Peyer's patch (tissue), 4 donors: ENCODE measurements around the gene DOCK10.

Source experiments
- POLR2A ChIP-seq, 2 donors: fragments of 450-650 bp; IDR thresholded peaks; one replicate each; pipeline ENCODE4 v1.5.1; 2017; ENCODE audit warnings: antibody characterized with exemption in 2 of 2, mild to moderate bottlenecking in 2 of 2, moderate library complexity in 2 of 2
- TF ChIP-seq, protein P1 (sequence below), 6 experiments: fragments of 450-650 bp in 4 of 6; fragments of 200-600 bp in 2 of 6; sonication (generic) in 1 of 6; IDR thresholded peaks; one replicate each; pipeline ENCODE4 v1.5.1; 2017 to 2019; ENCODE audit warnings: antibody characterized with exemption in 6 of 6, mild to moderate bottlenecking in 3 of 6, moderate library complexity in 1 of 6

- TF ChIP-seq, protein P1, sequence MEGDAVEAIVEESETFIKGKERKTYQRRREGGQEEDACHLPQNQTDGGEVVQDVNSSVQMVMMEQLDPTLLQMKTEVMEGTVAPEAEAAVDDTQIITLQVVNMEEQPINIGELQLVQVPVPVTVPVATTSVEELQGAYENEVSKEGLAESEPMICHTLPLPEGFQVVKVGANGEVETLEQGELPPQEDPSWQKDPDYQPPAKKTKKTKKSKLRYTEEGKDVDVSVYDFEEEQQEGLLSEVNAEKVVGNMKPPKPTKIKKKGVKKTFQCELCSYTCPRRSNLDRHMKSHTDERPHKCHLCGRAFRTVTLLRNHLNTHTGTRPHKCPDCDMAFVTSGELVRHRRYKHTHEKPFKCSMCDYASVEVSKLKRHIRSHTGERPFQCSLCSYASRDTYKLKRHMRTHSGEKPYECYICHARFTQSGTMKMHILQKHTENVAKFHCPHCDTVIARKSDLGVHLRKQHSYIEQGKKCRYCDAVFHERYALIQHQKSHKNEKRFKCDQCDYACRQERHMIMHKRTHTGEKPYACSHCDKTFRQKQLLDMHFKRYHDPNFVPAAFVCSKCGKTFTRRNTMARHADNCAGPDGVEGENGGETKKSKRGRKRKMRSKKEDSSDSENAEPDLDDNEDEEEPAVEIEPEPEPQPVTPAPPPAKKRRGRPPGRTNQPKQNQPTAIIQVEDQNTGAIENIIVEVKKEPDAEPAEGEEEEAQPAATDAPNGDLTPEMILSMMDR (IDR thresholded peaks at IDR 0.05): no peak
- no peak for TF ChIP-seq POLR2A (IDR thresholded peaks at IDR 0.05)
Observed at GRCh38 chr2:224865016-224865415, 177.3 kb downstream of the DOCK10 start.
